K562 (cell line): Measurements from ENCODE around the gene TRIM47. TPM values are rescaled to one million over a fixed set of nuclear protein-coding genes. Genes with fewer than 3 reads are reported as not detected.

Experiments
- ATAC-seq: fragments of 200-7000 bp; cut with Tn5 transposase; 3 replicates; pipeline ENCODE4 v1.9.1; 2020; ENCODE audit warnings: moderate library complexity
- BruUV-seq: library from RNA; stranded (reverse); fragments of 400-500 nt; replicated peaks from 2 replicates; lab custom pipeline; 2021; lab: Mats Ljungman, UMichigan
- CTCF ChIA-PET: fragments of 300-600 bp; formaldehyde crosslinking; extraction: SDS; loops from one replicate; lab custom pipeline; 2021; ENCODE audit warnings: low intra/inter-chr PET ratio; lab: Yijun Ruan, JAX
- POLR2A ChIA-PET: fragments of 300-600, 350-650 bp; sonication (Branson Sonifier 250); formaldehyde crosslinking; extraction: SDS; loops from one replicate; lab custom pipeline; 2021; ENCODE audit warnings: antibody characterized with exemption, inconsistent platforms; lab: Yijun Ruan, JAX
- DNase-seq, 4 experiments: peaks; one replicate each; pipeline versions ENCODE4 v3.0.0 to v3.0.0-alpha.2; 2011 to 2018; ENCODE audit warnings: low spot score in 3 of 4, mixed read lengths in 3 of 4; ENCODE audit errors: extremely low read depth in 1 of 4
- FAIRE-seq: peaks from 2 replicates; lab custom pipeline; 2011; peaks lifted over from hg19 to GRCh38; lab: Jason Lieb, UNC
- H2AFZ ChIP-seq: 2 replicates; pipeline ENCODE4 v1.6.0; 2011; ENCODE audit warnings: low read depth, low read length, control low read depth, inconsistent platforms
- H3K27ac ChIP-seq: fragments of 200-600 bp; 3 replicates; pipeline ENCODE4 v1.8.0; 2011; ENCODE audit warnings: low read depth, mild to moderate bottlenecking, control low read depth, inconsistent platforms, low read length, moderate library complexity, mixed read lengths; ENCODE audit errors: extremely low read depth
- H3K27me3 ChIP-seq, 2 experiments: fragments of 300-600 bp in 1 of 2; 2 replicates in 1 of 2; 3 replicates in 1 of 2; pipeline versions ENCODE4 v1.6.0 to v1.8.0; 2011; ENCODE audit warnings: inconsistent platforms in 2 of 2, low read length in 2 of 2, mild to moderate bottlenecking in 1 of 2, mixed read lengths in 1 of 2, moderate library complexity in 1 of 2; ENCODE audit not compliant: control insufficient read depth in 2 of 2, insufficient read depth in 2 of 2
- H3K36me3 ChIP-seq: fragments of 300-600 bp; 3 replicates; pipeline ENCODE4 v1.8.0; 2011; ENCODE audit warnings: mild to moderate bottlenecking, low read length, inconsistent platforms; ENCODE audit not compliant: control insufficient read depth, insufficient read depth
- H3K4me1 ChIP-seq, 2 experiments: fragments of 200-600 bp in 1 of 2; replicated peaks in 1 of 2; 2 replicates in 1 of 2; 3 replicates in 1 of 2; pipeline versions ENCODE4 v1.5.1 to v1.8.0; 2011; ENCODE audit warnings: inconsistent platforms in 2 of 2, low read length in 2 of 2, mild to moderate bottlenecking in 1 of 2, mixed read lengths in 1 of 2, moderate library complexity in 1 of 2; ENCODE audit not compliant: control insufficient read depth in 2 of 2, insufficient read depth in 2 of 2
- H3K4me2 ChIP-seq: 2 replicates; pipeline ENCODE4 v1.6.1; 2011; ENCODE audit warnings: low read length, control low read depth, inconsistent platforms, mixed read lengths; ENCODE audit not compliant: insufficient read depth
- H3K4me3 ChIP-seq: fragments of 200-600 bp; sonication (generic), shearing (Covaris generic); 2 replicates; pipeline ENCODE4 v1.5.1; 2016; ENCODE audit warnings: control low read depth, inconsistent platforms
- H3K79me2 ChIP-seq: fragments of 200-600 bp; 3 replicates; pipeline ENCODE4 v1.8.0; 2011; ENCODE audit warnings: low read length, inconsistent platforms; ENCODE audit not compliant: control insufficient read depth, insufficient read depth
- H3K9ac ChIP-seq, 2 experiments: 2 replicates each; pipeline versions ENCODE4 v1.6.0 to v1.6.1; 2011; ENCODE audit warnings: low read depth in 2 of 2, low read length in 2 of 2, control low read depth in 1 of 2, inconsistent platforms in 1 of 2, mild to moderate bottlenecking in 1 of 2, mixed read lengths in 1 of 2; ENCODE audit not compliant: insufficient read depth in 1 of 2
- H3K9me1 ChIP-seq: one replicate; pipeline ENCODE4 v1.6.0; 2011; ENCODE audit warnings: inconsistent platforms, mild to moderate bottlenecking, low read length, moderate library complexity; ENCODE audit not compliant: control insufficient read depth, insufficient read depth
- H3K9me3 ChIP-seq: replicated peaks from 2 replicates; pipeline ENCODE4 v1.5.1; 2011; ENCODE audit warnings: low read depth, low read length, inconsistent platforms; ENCODE audit not compliant: control insufficient read depth, insufficient read depth
- H4K20me1 ChIP-seq: replicated peaks from 2 replicates; pipeline ENCODE4 v1.6.1; 2011; ENCODE audit warnings: low read length, inconsistent platforms, mixed read lengths; ENCODE audit not compliant: control insufficient read depth, insufficient read depth
- FIP1L1 ChIP-seq: fragments of 200-400 bp; formaldehyde crosslinking; IDR thresholded peaks from 2 replicates; pipeline ENCODE4 v1.6.1; 2018; ENCODE audit warnings: mild to moderate bottlenecking, low read depth, low read length; ENCODE audit not compliant: poor library complexity, severe bottlenecking
- FUS ChIP-seq: fragments of 200-400 bp; formaldehyde crosslinking; optimal IDR thresholded peaks from 2 replicates; pipeline ENCODE3; 2017; ENCODE audit warnings: low read depth, low read length
- MAFF ChIP-seq: IDR thresholded peaks from 2 replicates; pipeline ENCODE4 v1.6.1; 2012; ENCODE audit warnings: low read length, improper control_type of control experiment
- MCM5 ChIP-seq: fragments of 450-650 bp; IDR thresholded peaks from 2 replicates; pipeline ENCODE4 v1.6.1; 2016; ENCODE audit warnings: low read depth
- POLR2B ChIP-seq: fragments of 450-650 bp; IDR thresholded peaks from 2 replicates; pipeline ENCODE4 v1.6.1; 2018; ENCODE audit warnings: low read depth; ENCODE audit not compliant: partially characterized antibody
- REST ChIP-seq, 2 experiments: fragments of 450-650 bp; formaldehyde crosslinking in 1 of 2; IDR thresholded peaks; 2 replicates each; pipeline versions ENCODE4 v1.4.0 to v1.6.1; 2014 to 2020; ENCODE audit warnings: mild to moderate bottlenecking in 2 of 2, borderline replicate concordance in 1 of 2, low read depth in 1 of 2
- ZBTB9 ChIP-seq: fragments of 450-650 bp; formaldehyde crosslinking; IDR thresholded peaks from 2 replicates; pipeline ENCODE4 v1.4.0; 2020; ENCODE audit warnings: mild to moderate bottlenecking, moderate library complexity
- ZNF639 ChIP-seq, 2 experiments: fragments of 200-800 bp in 1 of 2; sonication (Bioruptor generic) in 1 of 2; sonication (generic) in 1 of 2; formaldehyde crosslinking in 1 of 2; IDR thresholded peaks in 1 of 2; conservative IDR thresholded peaks in 1 of 2; 2 replicates each; pipeline versions ENCODE4 v1.5.0 to v1.6.1; 2016 to 2020; ENCODE audit warnings: missing compliant biosample characterization in 1 of 2, missing genetic modification characterization in 1 of 2, missing genetic modification reagents in 1 of 2
- WGBS: fragments of 100-300 bp; shearing (Covaris generic); methylation state at CpG from one replicate; pipeline ENCODE4 v1.1.6; 2016; ENCODE audit warnings: low coverage, mixed read lengths; ENCODE audit not compliant: insufficient coverage; ENCODE audit errors: missing lambda C conversion rate; 5-methylcytosine and 5-hydroxymethylcytosine counted together
- in situ Hi-C: fragments of 300-500 bp; cut with MboI; formaldehyde crosslinking; loops from 4 replicates; pipeline ENCODE4 v1.15.0; 2018; ENCODE audit warnings: inconsistent platforms, mixed read lengths
- intact Hi-C: fragments of 100-400 bp; cut with micrococcal nuclease; formaldehyde crosslinking; loops from 2 replicates; pipeline ENCODE4 v1.14.2; 2022
- polyA plus RNA-seq, 8 experiments: library from polyadenylated mRNA; depleted of rRNA in 4 of 8; stranded (reverse) in 5 of 8; unstranded in 3 of 8; fragments of >200 nt; fragmentation: Nextera tagmentation in 2 of 8; fragmentation: Illumina TruSeq in 1 of 8; extraction: Ambion mirVana in 2 of 8; extraction: Trizol in 1 of 8; gene quantifications; 2 replicates each; pipeline versions ENCODE4 v1.2.1 to v1.2.3, GENCODE V29; 2011 to 2014; ENCODE audit warnings: inconsistent platforms in 1 of 8, missing spikeins in 1 of 8
- total RNA-seq, 7 experiments: library from RNA; depleted of rRNA in 6 of 7; stranded (reverse); fragments of >200 nt in 6 of 7; fragmentation: Illumina TruSeq in 2 of 7; extraction: Trizol in 2 of 7; gene quantifications; 2 replicates each; pipeline versions ENCODE4 v1.2.1 to v1.2.3, GENCODE V29; 2011 to 2021; ENCODE audit warnings: low replicate concordance in 1 of 7

TRIM47 gene
- total and polyA plus RNA-seq, 9 of the 15 experiments (the other 6 are each of a cell fraction or from before 2014, with no cell fraction given): 0.56 to 6.1 (median 3.2) TPM

- ATAC-seq (peak; percentile 89), FAIRE-seq (peak; percentile 79), DNase-seq (peak; percentile 87 to 93 (median 92))
- Histone ChIP-seq H3K27ac (peak within 1 kb of the TSS; percentile 96), H2AFZ (peak within 1 kb of the TSS; percentile 92), H3K27me3 (no peaks in the 10 kb centered on the region), H3K79me2 (peaks cover 31% of the 10 kb centered on the region), H3K9me1 (peaks cover 4% of the 10 kb centered on the region), H3K4me3 (peak within 1 kb of the TSS; percentile 93), H3K9ac (peak within 1 kb of the TSS; percentile 82 to 100), H3K9me3 (no peaks in the 10 kb centered on the region), H4K20me1 (no peaks in the 10 kb centered on the region), H3K4me1 (peaks cover 13 to 81% of the 10 kb centered on the region in 2 experiments; a peak in 4 of 5 replicates), H3K36me3 (peaks cover 57% of the 10 kb centered on the region; the same call in 2 of the 3 replicates), H3K4me2 (peak within 1 kb of the TSS; percentile 85)
- CTCF ChIA-PET: interaction anchor here (0.6 to 1.9 kb wide), 2 partner anchors 41 to 112 kb away, joined by 3 to 16 read pairs; partner anchors contain the start of genes UNK and WBP2
- intact Hi-C loops (loop anchor here (2.0 kb wide), 1 partner anchor 42 kb away; the partner anchor contains the start of gene WBP2), in situ Hi-C loops (no loop called here)
- no TSS peak for BruUV-seq
- POLR2A ChIA-PET: interaction anchor here (0.6 to 15.9 kb wide), 16 partner anchors 8 to 635 kb away, joined by 3 to 169 read pairs (median 4); partner anchors contain the start of genes MRPL38 and TRIM47
- 1% methylated on average over 49 of the region's 102 CpGs for WGBS
- TF ChIP-seq FIP1L1: peak; percentile 53
- TF ChIP-seq MAFF: no peak
- TF ChIP-seq REST (IDR thresholded peaks at IDR 0.05; ENCODE audit: borderline replicate concordance): peak; percentile 89
- TF ChIP-seq REST (CRISPR knock-in tag; IDR thresholded peaks at IDR 0.05; ENCODE audit: low read depth): no peak
- TF ChIP-seq POLR2B: no peak
- no peak for TF ChIP-seq MCM5
- TF ChIP-seq FUS: peak; percentile 4
- TF ChIP-seq ZBTB9 (CRISPR knock-in tag): peak; percentile 31; the same call in 1 of the 2 replicates
- TF ChIP-seq ZNF639 (CRISPR knock-in tag; conservative IDR thresholded peaks at IDR 0.05 in 1 of 2, IDR thresholded peaks at IDR 0.05 in 1 of 2): peak in 1 of 2 experiments; percentile 75; a peak in 1 of 4 replicates
Measured at GRCh38 chr17:75896415-75897159, 18.2 kb upstream of the TRIM47 start, which contains the start of gene TRIM65. TRIM65 (minus strand) TSS chr17:75896951; CDS start chr17:75896937, 14 bp downstream.
